Tracheal epithelial cell (primary cell): ENCODE data around the gene GRIN1. TPM values are rescaled to one million over a fixed set of nuclear protein-coding genes. Genes with fewer than 3 reads are reported as not detected.

ENCODE experiments used
- total RNA-seq: library from RNA; depleted of rRNA; stranded (reverse); fragments of >200 nt; gene quantifications from 2 replicates; pipeline ENCODE4 v1.2.1, GENCODE V29; 2014

The GRIN1 gene
- total RNA-seq, result 0.21 and 0.48 TPM in 2 replicates

GRCh38 chr9:137138722-137139467 is at the start of gene GRIN1:
Gene GRIN1, plus strand, starts transcription at chr9:137139154. Its CDS starts 333 bp downstream, at chr9:137139487.

DNA sequence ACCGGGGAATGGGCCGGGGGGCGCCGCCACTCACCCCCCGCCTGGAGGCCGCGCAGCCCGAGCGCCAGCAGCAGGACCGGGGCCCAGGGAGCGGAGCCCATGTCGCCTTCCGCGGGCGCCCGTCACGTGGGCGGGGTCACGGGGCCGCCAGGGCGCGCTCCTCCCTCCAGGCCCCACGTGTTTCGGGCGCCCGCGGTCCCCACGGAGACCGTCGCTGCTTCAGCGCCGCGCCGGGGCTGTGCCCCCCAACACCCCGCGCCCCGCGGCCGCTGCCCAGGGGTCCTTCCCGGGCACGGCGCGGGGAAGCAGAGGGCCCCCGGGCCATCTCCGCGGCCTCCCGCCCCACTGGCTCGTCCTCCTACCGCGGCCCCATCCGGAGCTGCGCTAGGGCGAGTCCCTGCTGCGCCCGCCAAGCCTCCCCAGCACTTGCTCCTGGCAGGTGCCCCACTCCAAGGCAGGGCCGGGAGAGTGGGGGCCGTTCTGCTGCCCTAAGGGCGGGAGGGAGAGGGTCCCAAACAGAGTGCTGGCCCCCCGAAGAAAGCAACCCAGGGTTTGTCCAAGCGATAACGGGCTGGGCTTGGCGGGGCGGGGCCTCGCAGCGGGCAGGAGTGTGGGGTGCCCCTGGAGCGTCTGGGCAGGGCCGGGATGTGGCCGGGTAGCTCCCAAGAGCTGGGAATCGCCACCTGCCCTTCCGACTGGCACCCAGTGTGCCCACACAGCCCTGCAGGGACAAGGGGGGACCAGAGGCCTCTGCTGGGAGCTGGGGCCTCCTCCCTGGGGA is 24.2 kb upstream of the GRIN1 start, which contains the start of gene DPP7:
DPP7 (minus strand) TSS at position 121 of the 781 bp plus-strand sequence; CDS start at position 101, 20 bp downstream.

DNA sequence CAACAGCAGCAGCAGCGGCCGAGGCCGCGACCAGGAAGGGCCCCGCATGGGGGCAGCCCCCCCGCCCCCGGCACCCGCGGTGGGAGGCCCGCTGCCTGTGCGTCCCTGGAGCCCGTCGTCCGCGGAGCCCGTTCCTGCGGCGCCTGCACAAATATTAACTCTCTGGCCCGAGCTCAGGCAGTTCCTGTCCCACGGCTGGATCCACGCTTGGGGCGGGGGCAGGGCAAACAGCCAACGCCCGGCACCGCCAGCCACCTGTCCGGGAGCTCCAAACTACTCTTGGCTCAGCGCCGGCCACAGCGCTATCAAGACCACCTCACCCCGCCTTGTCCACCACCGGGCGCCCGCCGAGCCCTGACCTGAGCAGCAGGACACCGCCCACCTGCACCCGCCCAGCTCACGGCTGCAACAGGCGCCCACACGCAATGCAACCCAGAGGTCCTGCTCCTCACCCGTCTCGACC is 31.0 kb downstream of the GRIN1 start, which contains the start of gene LRRC26:
LRRC26 (minus strand) TSS at position 156 of the 463 bp plus-strand sequence; CDS start at position 48, 108 bp downstream.

DNA sequence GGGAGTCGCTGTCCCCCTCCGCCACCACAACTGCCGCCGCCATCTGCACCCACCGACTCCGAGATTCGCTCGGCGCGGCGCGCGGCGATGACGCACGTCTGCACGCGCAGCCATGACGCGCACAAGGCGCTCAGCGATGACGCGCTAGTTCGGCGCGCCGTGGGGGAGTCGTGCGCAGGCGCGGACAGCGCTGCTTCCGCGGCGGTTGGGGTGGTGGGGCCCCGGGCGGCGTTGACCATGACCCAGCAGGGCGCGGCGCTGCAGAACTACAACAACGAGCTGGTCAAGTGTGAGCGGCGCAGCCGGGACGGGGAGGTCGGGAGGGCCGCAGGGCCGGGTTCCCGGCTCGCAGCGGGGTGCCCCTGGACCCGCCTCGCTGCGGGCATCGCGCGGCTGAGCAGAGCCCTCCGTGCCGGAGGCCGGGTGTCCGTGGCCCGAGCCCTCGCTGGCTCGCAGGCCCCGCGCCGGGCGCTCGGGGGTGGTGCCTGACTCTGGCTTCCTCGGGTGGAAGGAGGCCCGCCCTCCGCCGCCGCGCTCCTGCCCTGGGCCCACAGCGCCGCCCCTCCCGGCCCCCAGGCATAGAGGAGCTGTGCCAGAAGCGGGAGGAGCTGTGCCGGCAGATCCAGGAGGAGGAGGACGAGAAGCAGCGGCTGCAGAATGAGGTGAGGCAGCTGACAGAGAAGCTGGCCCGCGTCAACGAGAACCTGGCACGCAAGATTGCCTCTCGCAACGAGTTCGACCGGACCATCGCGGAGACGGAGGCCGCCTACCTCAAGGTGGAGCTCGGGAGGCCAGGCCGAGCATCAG is 49.7 kb downstream of the GRIN1 start, which contains the start of the genes ANAPC2 and SSNA1:
ANAPC2 (minus strand) TSS at position 71 of the 807 bp plus-strand sequence; CDS start at position 43, 28 bp downstream.
SSNA1 (plus strand) TSS at position 187 of the 807 bp plus-strand sequence; CDS start at position 238, 51 bp downstream.

DNA sequence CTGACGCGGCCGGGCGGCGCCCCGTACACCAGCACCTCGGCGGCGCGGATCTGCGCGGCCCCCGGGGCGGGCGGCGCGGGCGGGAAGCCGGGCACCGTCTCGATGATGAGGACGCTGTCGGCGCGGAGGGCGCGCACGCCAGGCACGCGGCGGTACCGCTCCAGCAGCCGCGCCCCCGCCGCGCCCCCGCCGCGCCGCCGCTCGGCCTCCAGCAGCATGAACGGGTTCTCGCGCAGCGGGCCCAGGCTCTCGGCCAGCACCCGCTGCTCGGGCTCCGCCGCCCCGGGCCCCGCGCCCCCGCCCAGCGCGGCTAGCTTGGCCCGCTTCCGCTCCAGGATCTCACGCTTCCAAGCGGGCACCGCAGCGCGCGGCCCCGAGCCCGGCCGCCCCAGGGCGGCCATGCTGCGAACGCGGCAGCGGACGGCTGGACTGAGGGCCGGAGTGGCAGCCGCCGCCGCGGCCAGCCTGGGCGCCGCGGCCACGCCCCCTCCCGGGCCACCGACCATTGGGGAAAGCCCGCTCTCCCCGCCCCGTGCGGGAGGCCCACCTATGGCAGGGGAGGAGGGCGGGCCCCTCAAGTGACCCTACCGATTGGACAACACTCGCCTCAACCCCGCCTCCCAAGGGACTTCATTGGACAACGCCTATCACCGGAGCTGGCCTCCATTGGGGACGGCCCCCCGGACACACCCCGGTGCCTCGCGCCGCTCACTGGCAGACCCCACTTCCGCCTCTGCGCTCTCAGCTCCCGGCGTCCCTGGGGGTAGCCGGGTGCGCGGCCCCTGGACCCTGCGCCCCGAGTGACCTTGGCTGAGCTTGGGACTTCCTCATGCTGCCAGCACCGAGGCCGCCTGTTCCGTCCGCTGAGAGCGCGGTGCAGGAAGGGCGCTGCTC is 61.6 kb downstream of the GRIN1 start, which contains the start of gene TPRN:
TPRN (minus strand) TSS at position 431 of the 894 bp plus-strand sequence; CDS start at position 401, 30 bp downstream.

GRCh38 chr9:137205126-137206069 is 66.4 kb downstream of the GRIN1 start, which contains the start of the genes NDOR1 and TMEM203:
Gene NDOR1, plus strand, starts transcription at chr9:137205700. Its CDS starts 78 bp downstream, at chr9:137205778.
Gene TMEM203, minus strand, starts transcription at chr9:137205648. Its CDS starts 234 bp downstream, at chr9:137205414.

Other genes starting within 250 kb of the GRIN1 start
- gene FBXW5, start 194.4 kb upstream of the GRIN1 start, total RNA-seq, result 168 and 235 TPM in 2 replicates
- not detected in 2 replicates for gene C8G, start 193.9 kb upstream of the GRIN1 start, total RNA-seq
- gene LCN12, start 186.9 kb upstream of the GRIN1 start, total RNA-seq, result 1.2 TPM in 1 of 2 replicates, not detected in the other
- gene PTGDS, start 161.7 kb upstream of the GRIN1 start, total RNA-seq, result not detected in 2 replicates
- gene LCNL1, start 156.2 kb upstream of the GRIN1 start, total RNA-seq, result not detected in 2 replicates
- gene PAXX, start 146.7 kb upstream of the GRIN1 start, total RNA-seq, result 16.4 and 21.4 TPM in 2 replicates
- 4.0 and 4.8 TPM in 2 replicates for gene CLIC3, start 142.6 kb upstream of the GRIN1 start, total RNA-seq
- 9.8 and 13.0 TPM in 2 replicates for gene ABCA2, start 110.9 kb upstream of the GRIN1 start, total RNA-seq
- not detected in 2 replicates for gene FUT7, start 107.1 kb upstream of the GRIN1 start, total RNA-seq
- gene NPDC1, start 93.0 kb upstream of the GRIN1 start, total RNA-seq, result 8.3 and 9.4 TPM in 2 replicates
- gene ENTPD2, start 85.1 kb upstream of the GRIN1 start, total RNA-seq, result 0.21 and 1.7 TPM in 2 replicates
- gene SAPCD2, start 68.6 kb upstream of the GRIN1 start, total RNA-seq, result 1.1 and 4.1 TPM in 2 replicates
- 1.7 and 13.3 TPM in 2 replicates for gene UAP1L1, start 61.6 kb upstream of the GRIN1 start, total RNA-seq
- 69.9 and 71.4 TPM in 2 replicates for gene MAN1B1, start 52.2 kb upstream of the GRIN1 start, total RNA-seq
- gene DPP7, start 24.4 kb upstream of the GRIN1 start, total RNA-seq, result 76.1 and 80.4 TPM in 2 replicates
- 0.24 TPM in 1 of 2 replicates, not detected in the other for gene LRRC26, start 30.9 kb downstream of the GRIN1 start, total RNA-seq
- not detected in 2 replicates for gene TMEM210, start 32.9 kb downstream of the GRIN1 start, total RNA-seq
- 8.5 and 9.6 TPM in 2 replicates for gene ANAPC2, start 49.4 kb downstream of the GRIN1 start, total RNA-seq
- 76.3 and 93.3 TPM in 2 replicates for gene SSNA1, start 49.5 kb downstream of the GRIN1 start, total RNA-seq
- gene TPRN, start 61.6 kb downstream of the GRIN1 start, total RNA-seq, result 4.1 and 6.4 TPM in 2 replicates
- 34.0 and 66.9 TPM in 2 replicates for gene TMEM203, start 66.5 kb downstream of the GRIN1 start, total RNA-seq
- 2.7 and 6.2 TPM in 2 replicates for gene NDOR1, start 66.5 kb downstream of the GRIN1 start, total RNA-seq
- 0.24 and 0.64 TPM in 2 replicates for gene RNF208, start 83.1 kb downstream of the GRIN1 start, total RNA-seq
- gene CYSRT1, start 86.0 kb downstream of the GRIN1 start, total RNA-seq, result 0.72 and 6.0 TPM in 2 replicates
- under 0.01 and 0.21 TPM in 2 replicates for gene RNF224, start 88.3 kb downstream of the GRIN1 start, total RNA-seq
- not detected in 2 replicates for gene SLC34A3, start 91.7 kb downstream of the GRIN1 start, total RNA-seq
- gene TUBB4B, start 102.1 kb downstream of the GRIN1 start, total RNA-seq, result 94.4 and 132 TPM in 2 replicates
- gene STPG3, start 112.1 kb downstream of the GRIN1 start, total RNA-seq, result not detected in 2 replicates
- 55.2 and 55.7 TPM in 2 replicates for gene NELFB, start 116.2 kb downstream of the GRIN1 start, total RNA-seq
- gene TOR4A, start 138.6 kb downstream of the GRIN1 start, total RNA-seq, result 35.6 and 36.1 TPM in 2 replicates
- gene NRARP, start 163.1 kb downstream of the GRIN1 start, total RNA-seq, result 10.0 and 15.7 TPM in 2 replicates